WI38 (cell line): ENCODE results near the gene SCML2.

Source experiments
- H3K4me3 ChIP-seq: 2 replicates; pipeline ENCODE4 v1.5.1; 2011; ENCODE audit warnings: low read depth, mild to moderate bottlenecking, control low read depth, low read length
- TF ChIP-seq, protein P1 (sequence below): IDR thresholded peaks from 2 replicates; pipeline ENCODE4 v1.5.1; 2012; ENCODE audit warnings: low read depth, mild to moderate bottlenecking, control low read depth, low read length

Gene SCML2

DNA sequence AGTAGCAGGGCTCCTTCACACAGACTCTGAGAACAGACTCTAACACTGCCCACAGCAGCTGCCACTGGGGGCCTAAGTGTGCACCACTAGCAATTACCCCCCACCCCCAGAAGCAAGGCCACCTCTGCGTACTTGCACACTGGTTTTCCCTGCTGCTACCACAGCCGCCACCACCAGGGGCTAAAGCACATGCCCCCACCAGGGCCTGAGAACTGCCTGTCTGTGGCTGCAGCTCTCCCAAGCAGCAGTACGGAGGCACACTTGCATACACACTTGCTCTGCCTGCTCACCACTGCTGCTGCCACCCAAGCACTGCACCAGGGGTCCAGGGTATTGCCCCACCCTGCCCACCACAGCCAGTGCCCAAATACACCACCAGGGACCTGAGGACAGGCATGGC, 59.6 kb downstream of the SCML2 start:
- H3K4me3 ChIP-seq: no peak overlapping the region

DNA sequence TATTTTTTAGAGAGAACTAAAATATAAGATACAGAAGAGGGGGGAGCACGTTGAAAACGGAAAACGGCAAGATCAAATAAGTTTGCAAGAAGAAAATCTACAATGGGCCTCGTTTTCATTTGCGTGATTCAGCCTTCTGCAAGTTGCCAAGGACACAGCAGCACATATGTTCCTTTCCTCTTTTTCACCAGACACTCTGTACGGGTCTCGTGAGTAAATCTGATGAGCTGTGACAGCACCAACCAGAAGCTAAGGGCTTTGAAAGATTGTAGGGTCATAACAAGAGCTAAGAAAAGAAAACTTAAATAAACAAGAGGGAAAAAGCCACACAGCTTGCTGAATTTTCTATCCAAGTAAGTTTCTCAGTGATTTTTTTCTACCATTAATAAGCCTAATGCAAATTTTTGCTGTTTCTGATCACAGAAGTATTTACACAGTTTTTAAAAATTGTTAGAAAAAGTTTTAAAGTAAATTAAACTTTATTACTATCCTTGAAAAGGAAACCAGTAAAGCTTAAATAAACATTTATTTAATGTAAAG, 63.4 kb downstream of the SCML2 start:
- TF ChIP-seq, protein P1, sequence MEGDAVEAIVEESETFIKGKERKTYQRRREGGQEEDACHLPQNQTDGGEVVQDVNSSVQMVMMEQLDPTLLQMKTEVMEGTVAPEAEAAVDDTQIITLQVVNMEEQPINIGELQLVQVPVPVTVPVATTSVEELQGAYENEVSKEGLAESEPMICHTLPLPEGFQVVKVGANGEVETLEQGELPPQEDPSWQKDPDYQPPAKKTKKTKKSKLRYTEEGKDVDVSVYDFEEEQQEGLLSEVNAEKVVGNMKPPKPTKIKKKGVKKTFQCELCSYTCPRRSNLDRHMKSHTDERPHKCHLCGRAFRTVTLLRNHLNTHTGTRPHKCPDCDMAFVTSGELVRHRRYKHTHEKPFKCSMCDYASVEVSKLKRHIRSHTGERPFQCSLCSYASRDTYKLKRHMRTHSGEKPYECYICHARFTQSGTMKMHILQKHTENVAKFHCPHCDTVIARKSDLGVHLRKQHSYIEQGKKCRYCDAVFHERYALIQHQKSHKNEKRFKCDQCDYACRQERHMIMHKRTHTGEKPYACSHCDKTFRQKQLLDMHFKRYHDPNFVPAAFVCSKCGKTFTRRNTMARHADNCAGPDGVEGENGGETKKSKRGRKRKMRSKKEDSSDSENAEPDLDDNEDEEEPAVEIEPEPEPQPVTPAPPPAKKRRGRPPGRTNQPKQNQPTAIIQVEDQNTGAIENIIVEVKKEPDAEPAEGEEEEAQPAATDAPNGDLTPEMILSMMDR: no peak
- no peak overlapping the region for H3K4me3 ChIP-seq

More for the DNA sequence above, 59.6 kb downstream of the SCML2 start:
- TF ChIP-seq, protein P1: no peak

GRCh38 chrX:18290200-18290599, 64.3 kb downstream of the SCML2 start:
- TF ChIP-seq, protein P1: no peak
- H3K4me3 ChIP-seq: no peak overlapping the region

DNA sequence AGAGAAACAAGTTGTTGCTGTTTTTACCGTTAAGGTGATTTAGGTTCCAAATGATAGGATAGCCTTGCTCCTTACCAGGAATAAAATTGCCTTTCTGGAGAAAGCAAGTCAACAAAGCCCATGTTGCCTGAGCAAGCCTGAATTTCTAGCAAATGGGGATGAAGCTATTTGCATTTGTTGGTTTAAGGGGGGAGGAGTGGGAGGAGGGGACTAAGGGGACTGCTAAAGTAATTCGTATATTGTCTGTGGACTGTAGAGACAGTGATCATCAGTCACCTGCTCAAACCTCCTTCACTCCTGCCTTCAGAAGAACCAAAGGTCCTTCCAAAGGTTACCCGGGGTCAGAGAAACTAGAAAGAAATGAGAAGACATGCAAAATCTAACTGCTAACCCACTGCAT, 65.8 kb downstream of the SCML2 start:
- no peak overlapping the region for H3K4me3 ChIP-seq
- TF ChIP-seq, protein P1: no peak

DNA sequence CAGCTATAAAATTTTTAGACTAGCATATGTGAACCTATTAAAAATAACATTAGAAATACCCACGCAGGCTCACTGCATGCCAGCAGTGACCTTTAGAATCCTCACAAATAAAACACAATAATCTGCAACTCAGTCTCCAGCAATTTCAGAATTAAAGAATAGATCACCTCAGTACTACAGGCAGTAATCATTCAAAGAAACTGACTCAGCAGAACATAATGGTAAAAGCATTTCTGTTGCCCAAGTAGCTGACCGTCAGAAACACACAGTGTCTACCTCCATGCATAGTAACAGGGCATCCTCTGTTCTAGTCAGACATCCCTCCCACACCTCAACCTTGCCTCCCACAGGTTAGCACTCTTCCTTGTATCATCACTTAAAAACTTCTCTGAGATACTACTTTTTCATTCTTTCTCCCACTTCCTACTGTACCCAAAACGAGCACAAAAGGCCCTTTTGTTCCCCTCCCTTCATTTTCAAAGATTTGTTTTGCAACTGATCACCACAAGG, 68.1 kb downstream of the SCML2 start:
- TF ChIP-seq, protein P1: no peak

DNA sequence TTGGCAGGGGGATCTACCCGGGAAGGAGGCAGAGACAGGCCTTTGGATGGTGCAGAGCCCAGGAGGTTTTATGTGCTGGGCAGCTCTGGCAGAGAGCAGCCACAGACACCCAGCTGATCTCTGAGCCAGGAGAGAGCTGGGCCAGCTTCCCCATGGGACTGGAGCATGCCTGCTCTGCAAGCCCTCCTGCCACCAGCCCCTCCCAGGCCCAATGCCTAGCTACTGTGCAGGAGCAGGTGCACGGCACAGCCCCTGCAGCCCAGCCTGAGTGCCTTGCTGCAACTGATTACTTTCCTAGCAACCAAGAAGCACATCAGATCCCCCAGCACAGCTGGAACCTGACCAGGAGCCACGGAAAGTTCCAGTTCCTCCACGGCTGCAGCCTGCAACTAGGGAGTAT, 76.0 kb downstream of the SCML2 start:
- no peak overlapping the region for H3K4me3 ChIP-seq
- TF ChIP-seq, protein P1: no peak

More for the DNA sequence above, 68.1 kb downstream of the SCML2 start:
- no peak overlapping the region for H3K4me3 ChIP-seq

DNA sequence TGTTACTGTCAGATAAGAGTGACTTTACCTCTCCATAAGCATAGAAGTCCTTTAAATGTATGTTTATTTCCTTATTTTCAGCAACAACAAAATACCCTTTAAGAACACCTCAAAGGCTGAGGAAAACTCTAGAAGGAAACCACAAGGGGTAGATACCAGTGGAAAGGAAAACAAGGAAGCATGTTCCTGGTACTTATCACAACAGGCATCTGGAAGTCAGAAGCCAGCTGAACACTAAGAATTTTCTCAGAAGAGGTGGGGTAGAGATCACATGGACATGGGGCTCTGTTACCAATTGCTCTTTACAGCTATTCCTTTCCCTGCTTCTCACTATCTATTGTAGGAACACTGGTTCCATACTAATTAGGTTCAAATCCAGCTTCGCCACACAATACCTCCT, 82.3 kb downstream of the SCML2 start:
- H3K4me3 ChIP-seq: no peak overlapping the region
- TF ChIP-seq, protein P1: no peak
